GM18519 (cell line): ENCODE measurements around the gene ZNF565.
"Not testable (repeated sequence)": the region's sequence is repeated elsewhere in the genome, so short reads cannot be mapped to it uniquely, and the experiment has no call there.

ENCODE experiments used
- ATAC-seq: cut with Tn5 transposase; IDR thresholded peaks from one replicate; pipeline ENCODE4 v1.9.1; 2021; ENCODE audit warnings: mild to moderate bottlenecking, moderate library complexity; ENCODE audit not compliant: unreplicated experiment, low FRiP score

ZNF565 gene

GRCh38 chr19:36215276-36216123 lies 1.0 kb upstream of the ZNF565 start:
- no peak for ATAC-seq

GRCh38 chr19:36212895-36213294 lies 1.6 kb downstream of the ZNF565 start:
- no peak for ATAC-seq

GRCh38 chr19:36210497-36210896 lies 4.0 kb downstream of the ZNF565 start:
- ATAC-seq, result no peak

- ATAC-seq, result no peak
These were observed 5.1 kb downstream of the ZNF565 start for GRCh38 chr19:36209372-36209771.

GRCh38 chr19:36207605-36208252 lies 6.7 kb downstream of the ZNF565 start:
- ATAC-seq, result no peak

- no peak for ATAC-seq
These were observed 11.2 kb downstream of the ZNF565 start for GRCh38 chr19:36203293-36203692.

GRCh38 chr19:36201684-36202083 lies 12.8 kb downstream of the ZNF565 start:
- ATAC-seq, result no peak

- no peak for ATAC-seq
These were observed 16.3 kb downstream of the ZNF565 start for GRCh38 chr19:36198119-36198518.

- no peak for ATAC-seq
These were observed 18.2 kb downstream of the ZNF565 start for GRCh38 chr19:36196249-36196648.

GRCh38 chr19:36186722-36187121 lies 27.7 kb downstream of the ZNF565 start:
- ATAC-seq, result not testable (repeated sequence)

- no peak for ATAC-seq
These were observed 31.2 kb downstream of the ZNF565 start for GRCh38 chr19:36183245-36183628.

- no peak for ATAC-seq
These were observed 31.7 kb downstream of the ZNF565 start for GRCh38 chr19:36182612-36183244.

- ATAC-seq, result not testable (repeated sequence)
These were observed 35.4 kb downstream of the ZNF565 start for GRCh38 chr19:36179077-36179476.

- not testable (repeated sequence) for ATAC-seq
These were observed 40.6 kb downstream of the ZNF565 start for GRCh38 chr19:36173846-36174245.

GRCh38 chr19:36172852-36173251 lies 41.6 kb downstream of the ZNF565 start:
- no peak for ATAC-seq

- no peak for ATAC-seq
These were observed 45.2 kb downstream of the ZNF565 start for GRCh38 chr19:36169084-36169760.

- no peak for ATAC-seq
These were observed 50.7 kb downstream of the ZNF565 start for GRCh38 chr19:36163813-36164212.

GRCh38 chr19:36160821-36161596 lies 53.5 kb downstream of the ZNF565 start:
- no peak for ATAC-seq

- no peak for ATAC-seq
These were observed 61.3 kb downstream of the ZNF565 start for GRCh38 chr19:36153126-36153525.
